HG02759 (cell line): Measurements from ENCODE around the gene TRPM2.

Experiments used
- ATAC-seq: cut with Tn5 transposase; IDR thresholded peaks from one replicate; pipeline ENCODE4 v1.9.1; 2021; ENCODE audit warnings: mild to moderate bottlenecking, moderate library complexity; ENCODE audit not compliant: unreplicated experiment

The TRPM2 gene

DNA sequence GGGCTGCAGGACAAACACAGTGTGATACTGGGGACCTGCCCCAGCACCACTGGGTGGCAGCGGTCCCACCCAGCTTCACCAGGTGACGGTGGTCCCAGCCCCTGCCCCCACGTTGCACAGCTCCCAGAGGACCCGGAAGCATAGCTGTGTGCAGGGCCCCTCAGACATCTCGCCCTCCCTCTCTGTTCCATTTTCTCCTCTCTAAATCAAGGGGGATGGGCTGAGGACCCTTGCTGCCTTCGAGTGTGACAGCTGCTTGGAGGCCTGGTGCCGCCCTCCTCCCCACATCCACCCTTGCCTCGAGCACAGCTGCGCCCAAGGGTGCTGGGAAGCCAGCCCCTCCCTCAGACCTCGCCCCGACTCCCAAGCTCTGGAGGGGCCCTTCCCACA lies 85.8 kb downstream of the TRPM2 start:
- ATAC-seq, result no peak

- no peak for ATAC-seq
Measured at GRCh38 chr21:44440241-44441040, 87.0 kb downstream of the TRPM2 start.

- no peak for ATAC-seq
Measured at GRCh38 chr21:44441041-44441400, 87.6 kb downstream of the TRPM2 start.

GRCh38 chr21:44441581-44442265 lies 88.3 kb downstream of the TRPM2 start:
- ATAC-seq, result no peak

GRCh38 chr21:44442266-44443125 lies 89.1 kb downstream of the TRPM2 start:
- no peak for ATAC-seq

DNA sequence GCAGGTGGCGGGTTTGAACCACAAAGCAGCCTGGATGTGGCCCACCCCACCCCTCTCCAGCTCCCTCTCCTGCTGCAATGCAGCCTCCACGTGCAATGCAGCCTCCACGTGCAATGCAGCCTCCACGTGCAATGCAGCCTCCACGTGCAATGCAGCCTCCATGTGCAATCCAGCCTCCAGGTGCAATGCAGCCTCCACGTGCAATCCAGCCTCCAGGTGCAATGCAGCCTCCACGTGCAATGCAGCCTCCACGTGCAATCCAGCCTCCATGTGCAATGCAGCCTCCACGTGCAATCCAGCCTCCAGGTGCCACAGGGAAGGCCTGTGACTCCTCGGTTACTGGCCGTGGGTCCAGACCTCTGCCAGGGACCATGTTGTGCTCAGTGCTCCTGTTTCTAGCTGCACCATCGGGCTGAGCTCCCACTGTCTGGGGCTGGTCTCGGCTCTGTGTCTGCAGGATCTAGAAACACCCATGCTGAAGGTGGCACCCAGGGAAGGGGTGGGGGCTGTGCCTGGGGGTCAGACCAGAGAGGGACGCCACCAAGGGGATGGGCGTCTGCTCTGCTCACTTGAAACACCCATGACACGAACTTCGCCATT lies 90.0 kb downstream of the TRPM2 start:
- no peak for ATAC-seq

GRCh38 chr21:44443891-44444285 lies 90.5 kb downstream of the TRPM2 start:
- ATAC-seq, result no peak

GRCh38 chr21:44444286-44444931 lies 91.0 kb downstream of the TRPM2 start:
- no peak for ATAC-seq

DNA sequence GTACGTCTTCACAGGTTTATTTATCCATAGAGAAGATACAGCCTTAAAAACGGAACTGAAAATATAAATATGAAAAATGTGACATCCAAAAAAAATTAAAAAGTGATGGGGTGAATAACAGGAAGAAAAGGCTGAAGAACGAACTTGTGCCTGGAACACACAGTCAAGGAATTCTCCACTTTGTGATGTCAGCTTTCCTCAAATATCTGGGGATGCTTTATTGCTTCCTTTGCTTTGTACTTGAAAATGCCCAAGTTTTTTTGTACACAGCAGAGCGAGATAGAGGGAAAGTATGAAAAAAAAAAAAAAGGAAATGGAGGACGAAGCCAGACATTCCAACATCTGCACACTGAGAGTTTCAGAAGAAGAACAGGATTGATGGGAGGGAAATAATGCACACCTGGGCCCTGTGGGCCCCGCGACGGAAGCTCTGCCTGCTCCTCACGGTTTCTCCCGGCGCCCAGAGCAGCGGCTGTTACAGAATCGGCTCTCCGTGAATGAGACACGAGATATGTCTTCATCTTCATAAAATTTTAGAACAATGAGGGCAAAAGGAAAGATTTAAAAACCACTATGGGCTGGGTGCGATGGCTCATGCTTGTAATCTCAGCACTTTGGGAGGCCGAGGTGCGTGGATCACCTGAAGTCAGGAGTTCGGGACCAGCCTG lies 91.9 kb downstream of the TRPM2 start:
- no peak for ATAC-seq

DNA sequence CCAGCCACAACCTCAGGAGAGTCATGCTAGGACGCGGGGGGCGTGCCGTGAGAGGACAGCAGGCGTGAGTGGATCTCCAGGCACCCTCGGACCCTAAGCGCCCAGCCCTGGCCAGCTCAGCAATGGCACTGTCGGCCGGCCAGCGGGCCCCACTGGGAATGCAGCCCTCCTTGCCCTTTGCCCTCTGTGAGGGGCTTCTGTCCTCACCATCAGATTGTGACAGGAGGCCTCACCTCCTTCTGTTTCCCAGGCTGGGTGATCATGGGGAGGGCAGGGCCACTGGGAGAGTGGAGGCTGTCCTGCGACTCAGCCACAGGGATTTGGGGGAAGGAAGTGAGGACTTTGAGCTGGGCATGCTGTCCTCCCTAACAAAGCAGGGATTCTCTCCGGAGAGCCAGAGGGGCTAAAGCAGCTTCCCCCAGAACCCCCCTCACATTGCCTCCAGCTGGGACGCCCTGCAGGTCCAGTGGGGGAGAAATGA lies 95.3 kb downstream of the TRPM2 start:
- no peak for ATAC-seq

- ATAC-seq, result no peak
Measured at GRCh38 chr21:44449473-44450363, 96.3 kb downstream of the TRPM2 start.

GRCh38 chr21:44450402-44450801 lies 97.0 kb downstream of the TRPM2 start:
- no peak for ATAC-seq

DNA sequence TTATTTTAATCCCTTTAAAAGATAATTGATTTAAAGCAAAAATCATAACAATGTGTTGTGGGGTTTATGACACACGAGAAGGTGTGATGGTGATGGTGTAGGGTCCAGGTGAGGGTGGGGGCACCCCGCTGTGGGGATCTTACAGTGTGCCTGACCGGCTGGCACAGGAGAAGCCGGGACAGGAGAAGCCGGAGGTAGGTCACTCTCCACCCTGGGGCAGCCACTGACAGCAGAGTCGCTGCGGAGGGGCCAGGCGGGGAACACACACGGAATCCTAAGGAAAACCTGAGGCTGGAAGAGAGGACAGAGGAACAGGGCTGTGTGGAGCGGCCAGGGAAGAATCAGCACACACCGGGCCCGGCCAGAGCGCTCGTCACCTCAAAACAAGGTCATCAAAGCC lies 97.6 kb downstream of the TRPM2 start:
- no peak for ATAC-seq

- ATAC-seq, result no peak
Measured at GRCh38 chr21:44453120-44453519, 99.7 kb downstream of the TRPM2 start.

GRCh38 chr21:44454058-44454457 lies 100.6 kb downstream of the TRPM2 start:
- ATAC-seq, result no peak

DNA sequence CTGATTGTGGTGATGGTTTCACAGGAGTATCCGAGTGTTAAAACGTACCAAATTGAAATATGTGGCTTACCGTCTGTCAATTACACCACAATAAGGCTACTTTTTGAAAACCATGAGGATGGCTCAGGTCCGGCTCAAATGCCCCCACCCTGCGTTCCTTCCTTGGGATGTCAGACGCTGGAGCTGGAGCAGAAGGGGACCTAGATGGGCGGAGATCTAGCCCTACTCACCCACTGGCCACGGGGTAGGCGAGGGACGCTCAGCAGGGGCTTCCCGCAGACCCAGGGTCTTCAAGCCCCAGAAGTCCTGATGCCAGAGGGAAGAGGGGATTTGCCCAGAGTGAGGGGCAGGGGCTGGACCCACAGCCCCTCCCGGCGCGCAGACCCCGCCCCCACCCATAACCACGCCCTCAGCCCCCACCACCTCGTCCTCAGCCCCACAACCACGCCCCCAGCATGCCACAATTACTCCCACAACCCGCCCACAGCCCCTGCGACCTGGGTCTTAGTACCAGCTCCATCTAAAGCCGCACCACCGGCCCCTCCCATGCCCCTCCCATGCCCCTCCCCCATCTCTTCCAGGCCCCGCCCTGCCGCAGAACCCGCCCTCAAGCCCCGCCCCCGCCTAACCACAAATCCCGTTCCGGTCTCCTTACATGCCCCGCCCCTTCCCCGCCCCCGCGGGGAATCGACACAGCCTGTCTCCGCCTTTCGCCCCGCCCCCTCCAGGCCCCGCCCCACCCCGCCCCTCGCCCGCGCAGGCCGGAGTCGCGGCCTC lies 101.5 kb downstream of the TRPM2 start, which contains the start of gene LRRC3:
TSS of gene LRRC3 (plus strand) at position 764 of the 777 bp plus-strand sequence. CDS start 1,135 bp downstream, outside the sequence.
- no peak for ATAC-seq

DNA sequence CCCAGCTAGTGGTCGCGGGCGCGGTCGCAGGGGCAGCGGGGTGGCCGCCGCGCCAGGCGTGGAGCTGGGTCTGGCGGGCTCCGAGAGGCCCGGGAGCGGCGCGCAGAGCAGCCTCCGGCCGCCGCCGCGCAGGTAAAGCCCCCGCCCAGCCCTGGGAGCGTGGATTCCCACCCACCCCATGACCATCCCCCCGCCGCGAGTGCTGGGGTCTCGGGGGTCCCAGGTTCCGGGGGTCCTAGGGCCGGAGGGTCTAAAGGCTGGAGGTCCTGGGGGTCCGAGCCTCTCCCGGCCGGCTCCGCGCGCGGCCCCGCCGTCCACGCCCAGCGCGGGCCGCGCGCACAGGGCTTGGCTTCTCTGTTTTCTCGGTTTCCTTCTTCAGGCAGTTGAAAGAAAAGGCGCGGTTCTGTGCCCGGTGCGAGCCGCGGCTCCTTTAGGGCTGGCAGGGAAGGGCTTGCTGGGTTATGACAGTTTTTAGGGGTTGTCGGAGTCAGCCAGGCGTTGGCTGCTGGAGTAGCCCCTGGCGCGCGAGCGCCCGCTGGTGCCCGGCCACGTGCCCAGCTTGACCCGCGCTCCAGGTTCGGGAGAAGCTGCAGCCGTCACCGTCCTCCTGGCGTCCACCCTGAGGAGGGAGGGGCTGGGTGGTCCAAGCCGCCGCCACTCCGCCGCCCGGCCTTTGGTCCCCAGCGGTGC lies 102.2 kb downstream of the TRPM2 start:
- no peak for ATAC-seq
